ENCODE data around the gene PMEL. TPM values are rescaled to one million over a fixed set of nuclear protein-coding genes. Genes with fewer than 3 reads are reported as not detected.

The PMEL gene
- total and polyA plus RNA-seq, 4 donors: 1.1 to 4.5 (median 2.4) TPM

GRCh38 chr12:55955800-55956508 is 9.9 kb downstream of the PMEL start:
- Histone ChIP-seq H3K9ac (ENCODE audit: low read depth in 1 of 2, low read length in 2 of 2) (no peak overlapping the region), H3K27ac (ENCODE audit: low read depth in 1 of 2, low read length in 2 of 2) (no peak overlapping the region), H3K27me3 (ENCODE audit: control insufficient read depth in 4 of 4, insufficient read depth in 4 of 4, low read length in 3 of 4) (no peaks in the 10 kb centered on the region), H3K9me3 (ENCODE audit: control insufficient read depth in 4 of 4, low read length in 3 of 4) (no peaks in the 10 kb centered on the region), H3K36me3 (ENCODE audit: control insufficient read depth in 4 of 4, insufficient read depth in 3 of 4, low read depth in 1 of 4, low read length in 3 of 4) (peaks cover 0 to 10% (median under 1%) of the 10 kb centered on the region in 4 donors), H3K4me1 (ENCODE audit: control insufficient read depth in 4 of 4, insufficient read depth in 4 of 4, low read length in 3 of 4) (no peaks in the 10 kb centered on the region), H3K4me3 (ENCODE audit: low read depth in 1 of 3, low read length in 3 of 3) (no peak overlapping the region)
- 92% methylated on average over 6 of the region's 6 CpGs for WGBS
- TF ChIP-seq TAF1 (conservative IDR thresholded peaks at IDR 0.05) (no peak), MAX (IDR thresholded peaks at IDR 0.05) (no peak), REST (IDR thresholded peaks at IDR 0.05) (no peak), FOXA2 (IDR thresholded peaks at IDR 0.05) (no peak), EGR1 (IDR thresholded peaks at IDR 0.05; ENCODE audit: low read depth in 2 of 2) (no peak)
- DNase-seq (ENCODE audit: low spot score): no peak

GRCh38 chr12:55955344-55955743 is 10.5 kb downstream of the PMEL start:
- Histone ChIP-seq H3K4me1 (ENCODE audit: control insufficient read depth in 4 of 4, insufficient read depth in 4 of 4, low read length in 3 of 4) (no peaks in the 10 kb centered on the region), H3K4me3 (ENCODE audit: low read depth in 1 of 3, low read length in 3 of 3) (no peak overlapping the region), H3K36me3 (ENCODE audit: control insufficient read depth in 4 of 4, insufficient read depth in 3 of 4, low read depth in 1 of 4, low read length in 3 of 4) (peaks cover 0 to 10% (median under 1%) of the 10 kb centered on the region in 4 donors), H3K27me3 (ENCODE audit: control insufficient read depth in 4 of 4, insufficient read depth in 4 of 4, low read length in 3 of 4) (no peaks in the 10 kb centered on the region), H3K9ac (ENCODE audit: low read depth in 1 of 2, low read length in 2 of 2) (no peak overlapping the region), H3K27ac (ENCODE audit: low read depth in 1 of 2, low read length in 2 of 2) (no peak overlapping the region), H3K9me3 (ENCODE audit: control insufficient read depth in 4 of 4, low read length in 3 of 4) (no peaks in the 10 kb centered on the region)
- 95% methylated on average over 4 of the region's 4 CpGs for WGBS
- no peak for DNase-seq (ENCODE audit: low spot score)
- no peak for TF ChIP-seq HNF4A (conservative IDR thresholded peaks at IDR 0.05)

GRCh38 chr12:55946553-55946952 is 19.3 kb downstream of the PMEL start:
- Histone ChIP-seq H3K9me3 (ENCODE audit: control insufficient read depth in 4 of 4, low read length in 3 of 4) (no peaks in the 10 kb centered on the region), H3K36me3 (ENCODE audit: control insufficient read depth in 4 of 4, insufficient read depth in 3 of 4, low read depth in 1 of 4, low read length in 3 of 4) (no peaks in the 10 kb centered on the region), H3K27ac (ENCODE audit: low read depth in 1 of 2, low read length in 2 of 2) (no peak overlapping the region), H3K27me3 (ENCODE audit: control insufficient read depth in 4 of 4, insufficient read depth in 4 of 4, low read length in 3 of 4) (no peaks in the 10 kb centered on the region), H3K9ac (ENCODE audit: low read depth in 1 of 2, low read length in 2 of 2) (no peak overlapping the region), H3K4me3 (ENCODE audit: low read depth in 1 of 3, low read length in 3 of 3) (no peak overlapping the region), H3K4me1 (ENCODE audit: control insufficient read depth in 4 of 4, insufficient read depth in 4 of 4, low read length in 3 of 4) (no peaks in the 10 kb centered on the region)
- no peak for DNase-seq (ENCODE audit: low spot score)
- WGBS: 80% methylated on average over 6 of the region's 6 CpGs
- no peak for TF ChIP-seq EGR1 (IDR thresholded peaks at IDR 0.05; ENCODE audit: low read depth in 2 of 2)
- TF ChIP-seq RXRA (IDR thresholded peaks at IDR 0.05): no peak
- no peak for TF ChIP-seq FOXA1 (IDR thresholded peaks at IDR 0.05)
- TF ChIP-seq RAD21 (IDR thresholded peaks at IDR 0.05): no peak

Measured in liver (tissue), 9 donors.